GM08714 (cell line): Measurements from ENCODE around the gene ANKLE2.
"Not testable (repeated sequence)": the region's sequence is repeated elsewhere in the genome, so short reads cannot be mapped to it uniquely, and the experiment has no call there.

Experiments
- H3K4me3 ChIP-seq: fragments of 200-500 bp; sonication (Bioruptor generic); 2 replicates; pipeline ENCODE4 v1.5.1; 2014; ENCODE audit warnings: mild to moderate bottlenecking, low read length, inconsistent platforms
- ZNF274 ChIP-seq: IDR thresholded peaks from 2 replicates; pipeline ENCODE4 v1.6.1; 2012; ENCODE audit warnings: mild to moderate bottlenecking, low read depth, low read length

Gene ANKLE2

GRCh38 chr12:132771126-132771838, 9.7 kb upstream of the ANKLE2 start:
- H3K4me3 ChIP-seq: peak overlapping the region; percentile 17; the same call in 1 of the 2 replicates
- TF ChIP-seq ZNF274: no peak

- no peak overlapping the region for H3K4me3 ChIP-seq
- TF ChIP-seq ZNF274: no peak
Measured at GRCh38 chr12:132766380-132767085, 4.9 kb upstream of the ANKLE2 start.

GRCh38 chr12:132765361-132765760, 3.7 kb upstream of the ANKLE2 start:
- no peak for TF ChIP-seq ZNF274

GRCh38 chr12:132764231-132764630, 2.6 kb upstream of the ANKLE2 start:
- no peak overlapping the region for H3K4me3 ChIP-seq
- no peak for TF ChIP-seq ZNF274

More at GRCh38 chr12:132765361-132765760, 3.7 kb upstream of the ANKLE2 start:
- H3K4me3 ChIP-seq: no peak overlapping the region

- TF ChIP-seq ZNF274: no peak
- peak overlapping the region; percentile 68 for H3K4me3 ChIP-seq
Measured at GRCh38 chr12:132761921-132762583, 420 bp upstream of the ANKLE2 start.

- H3K4me3 ChIP-seq: no peak overlapping the region
- no peak for TF ChIP-seq ZNF274
Measured at GRCh38 chr12:132759359-132759758, 2.3 kb downstream of the ANKLE2 start.

- not testable (repeated sequence) for H3K4me3 ChIP-seq
Measured at GRCh38 chr12:132758825-132759224, 2.8 kb downstream of the ANKLE2 start.

GRCh38 chr12:132754160-132754932, 7.3 kb downstream of the ANKLE2 start:
- no peak for TF ChIP-seq ZNF274
- no peak overlapping the region for H3K4me3 ChIP-seq

GRCh38 chr12:132753670-132754069, 8.0 kb downstream of the ANKLE2 start:
- H3K4me3 ChIP-seq: not testable (repeated sequence)

- TF ChIP-seq ZNF274: no peak
- no peak overlapping the region for H3K4me3 ChIP-seq
Measured at GRCh38 chr12:132748319-132748718, 13.3 kb downstream of the ANKLE2 start.

GRCh38 chr12:132747896-132748295, 13.7 kb downstream of the ANKLE2 start:
- no peak overlapping the region for H3K4me3 ChIP-seq
- no peak for TF ChIP-seq ZNF274

GRCh38 chr12:132747395-132747794, 14.2 kb downstream of the ANKLE2 start:
- no peak overlapping the region for H3K4me3 ChIP-seq
- no peak for TF ChIP-seq ZNF274

- TF ChIP-seq ZNF274: no peak
- H3K4me3 ChIP-seq: no peak overlapping the region
Measured at GRCh38 chr12:132746613-132747012, 15.0 kb downstream of the ANKLE2 start.

GRCh38 chr12:132743831-132744230, 17.8 kb downstream of the ANKLE2 start:
- H3K4me3 ChIP-seq: no peak overlapping the region
- no peak for TF ChIP-seq ZNF274

GRCh38 chr12:132741620-132742019, 20.0 kb downstream of the ANKLE2 start:
- TF ChIP-seq ZNF274: no peak
- no peak overlapping the region for H3K4me3 ChIP-seq
